WI38 (cell line): Measurements from ENCODE around the gene C6orf58.

Experiments used
- H3K4me3 ChIP-seq: 2 replicates; pipeline ENCODE4 v1.5.1; 2011; ENCODE audit warnings: low read depth, mild to moderate bottlenecking, control low read depth, low read length
- TF ChIP-seq, protein P1 (sequence below): IDR thresholded peaks from 2 replicates; pipeline ENCODE4 v1.5.1; 2012; ENCODE audit warnings: low read depth, mild to moderate bottlenecking, control low read depth, low read length

C6orf58 gene

DNA sequence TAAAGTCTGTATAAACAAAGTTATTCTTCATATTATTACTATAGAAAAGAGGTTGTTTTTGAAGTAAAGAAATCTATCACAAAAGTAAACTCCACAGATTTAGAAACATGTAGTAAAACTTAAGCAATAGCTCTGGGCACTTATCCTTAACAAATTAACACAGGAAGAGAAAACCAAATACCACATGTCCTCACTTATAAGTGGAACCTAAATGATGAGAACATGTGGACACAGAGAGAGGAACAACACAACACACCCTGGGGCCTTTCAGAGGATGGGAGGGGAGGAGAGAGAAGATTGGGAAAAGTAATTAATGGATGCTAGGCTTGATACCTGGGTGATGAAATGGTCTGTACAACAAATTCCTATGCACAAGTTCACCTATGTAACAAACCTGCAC, 57.2 kb downstream of the C6orf58 start:
- TF ChIP-seq, protein P1, sequence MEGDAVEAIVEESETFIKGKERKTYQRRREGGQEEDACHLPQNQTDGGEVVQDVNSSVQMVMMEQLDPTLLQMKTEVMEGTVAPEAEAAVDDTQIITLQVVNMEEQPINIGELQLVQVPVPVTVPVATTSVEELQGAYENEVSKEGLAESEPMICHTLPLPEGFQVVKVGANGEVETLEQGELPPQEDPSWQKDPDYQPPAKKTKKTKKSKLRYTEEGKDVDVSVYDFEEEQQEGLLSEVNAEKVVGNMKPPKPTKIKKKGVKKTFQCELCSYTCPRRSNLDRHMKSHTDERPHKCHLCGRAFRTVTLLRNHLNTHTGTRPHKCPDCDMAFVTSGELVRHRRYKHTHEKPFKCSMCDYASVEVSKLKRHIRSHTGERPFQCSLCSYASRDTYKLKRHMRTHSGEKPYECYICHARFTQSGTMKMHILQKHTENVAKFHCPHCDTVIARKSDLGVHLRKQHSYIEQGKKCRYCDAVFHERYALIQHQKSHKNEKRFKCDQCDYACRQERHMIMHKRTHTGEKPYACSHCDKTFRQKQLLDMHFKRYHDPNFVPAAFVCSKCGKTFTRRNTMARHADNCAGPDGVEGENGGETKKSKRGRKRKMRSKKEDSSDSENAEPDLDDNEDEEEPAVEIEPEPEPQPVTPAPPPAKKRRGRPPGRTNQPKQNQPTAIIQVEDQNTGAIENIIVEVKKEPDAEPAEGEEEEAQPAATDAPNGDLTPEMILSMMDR, result no peak

DNA sequence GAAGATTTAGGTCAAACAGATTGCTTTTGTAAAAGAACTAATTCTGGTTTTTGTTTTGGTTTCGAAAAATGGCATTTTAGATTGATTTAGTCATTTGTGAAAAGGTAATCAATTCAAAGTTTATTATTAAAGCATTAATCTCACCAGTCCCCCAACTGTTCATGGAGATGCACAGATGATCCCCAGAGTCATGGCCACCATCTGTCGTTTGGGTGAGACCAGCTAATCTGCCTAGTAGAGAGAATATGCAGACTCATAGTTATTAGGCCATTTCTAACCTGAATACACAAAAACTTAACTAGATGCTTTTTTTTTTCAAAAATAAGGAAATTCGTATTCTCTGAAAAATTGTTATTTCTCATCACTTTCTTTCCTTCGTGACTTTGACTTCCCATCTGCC, 58.1 kb downstream of the C6orf58 start:
- no peak overlapping the region for H3K4me3 ChIP-seq
- TF ChIP-seq, protein P1, result no peak

More for the DNA sequence above, 57.2 kb downstream of the C6orf58 start:
- no peak overlapping the region for H3K4me3 ChIP-seq

DNA sequence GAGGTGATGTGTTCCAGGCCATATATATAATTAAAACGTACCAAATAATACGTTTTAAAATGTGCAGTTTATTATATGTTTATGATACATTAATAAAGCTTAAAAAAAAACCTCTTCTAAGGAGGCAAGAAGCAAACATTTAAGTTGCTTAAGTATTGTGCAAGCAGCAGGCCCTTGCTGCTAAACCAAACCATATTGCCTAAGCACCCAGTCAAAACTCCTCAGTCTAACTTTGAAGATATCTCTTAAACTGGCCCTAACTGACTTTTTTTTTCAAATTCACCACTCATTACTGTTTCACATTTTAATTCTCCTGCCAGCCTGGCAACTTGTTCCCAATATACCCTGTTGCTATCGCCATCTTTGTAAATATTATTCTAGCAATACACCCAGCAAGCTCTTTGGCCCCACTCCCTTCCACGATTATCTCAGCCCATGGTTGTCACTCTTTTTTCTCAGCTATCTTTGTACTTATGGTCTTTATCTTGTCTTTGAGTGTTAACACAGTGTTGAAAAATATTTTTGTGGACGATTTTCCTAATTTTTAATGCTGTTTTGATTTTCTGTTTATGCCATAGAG, 60.9 kb downstream of the C6orf58 start:
- no peak overlapping the region for H3K4me3 ChIP-seq
- TF ChIP-seq, protein P1, result no peak
